Osteocyte (in vitro differentiated cells): ENCODE data around the gene TEX19. TPM values are rescaled to one million over a fixed set of nuclear protein-coding genes. Genes with fewer than 3 reads are reported as not detected.

ENCODE experiments used
- DNase-seq: peaks from one replicate; pipeline ENCODE4 v3.0.0; 2021; ENCODE audit warnings: mixed read lengths; ENCODE audit not compliant: unreplicated experiment; ENCODE audit errors: extremely low spot score
- H3K27ac Mint-ChIP-seq: one replicate; pipeline ENCODE4 v1.8.0; 2021; ENCODE audit warnings: mild to moderate bottlenecking, mixed read lengths; ENCODE audit not compliant: unreplicated experiment
- H3K27me3 Mint-ChIP-seq: one replicate; pipeline ENCODE4 v1.8.0; 2021; ENCODE audit warnings: mixed read lengths; ENCODE audit not compliant: unreplicated experiment
- H3K36me3 Mint-ChIP-seq: one replicate; pipeline ENCODE4 v1.8.0; 2021; ENCODE audit warnings: mixed read lengths; ENCODE audit not compliant: unreplicated experiment
- H3K4me1 Mint-ChIP-seq: one replicate; pipeline ENCODE4 v1.8.0; 2021; ENCODE audit warnings: mixed read lengths; ENCODE audit not compliant: unreplicated experiment
- H3K4me3 Mint-ChIP-seq: one replicate; pipeline ENCODE4 v1.8.0; 2021; ENCODE audit warnings: mild to moderate bottlenecking, moderate library complexity, mixed read lengths; ENCODE audit not compliant: unreplicated experiment
- H3K9me3 Mint-ChIP-seq: one replicate; pipeline ENCODE4 v1.8.0; 2021; ENCODE audit warnings: mixed read lengths; ENCODE audit not compliant: unreplicated experiment
- CTCF ChIP-seq: fragments of 200-600 bp; sonication (generic); IDR thresholded peaks from 2 replicates; pipeline ENCODE4 v1.5.0; 2021; ENCODE audit warnings: antibody characterized with exemption, mild to moderate bottlenecking, moderate library complexity
- total RNA-seq: library from RNA; stranded (reverse); gene quantifications from 2 replicates; pipeline ENCODE4 v1.2.1, GENCODE V29; 2021

TEX19 gene
- total RNA-seq, 1 donor from 2014 or later, result not detected

- Mint-ChIP-seq H3K27me3 (peaks cover 5% of the 10 kb centered on the region), H3K36me3 (peaks cover 8% of the 10 kb centered on the region), H3K9me3 (no peaks in the 10 kb centered on the region), H3K27ac (no peak overlapping the region), H3K4me1 (peaks cover 15% of the 10 kb centered on the region), H3K4me3 (no peak overlapping the region)
- TF ChIP-seq CTCF, result no peak
- DNase-seq, result peak; percentile 82
Observed at GRCh38 chr17:82392209-82392920, 33.3 kb downstream of the TEX19 start.

GRCh38 chr17:82392941-82393340, 33.9 kb downstream of the TEX19 start:
- TF ChIP-seq CTCF, result no peak
- Mint-ChIP-seq H3K27ac (no peak overlapping the region), H3K4me1 (peaks cover 18% of the 10 kb centered on the region), H3K27me3 (no peaks in the 10 kb centered on the region), H3K9me3 (no peaks in the 10 kb centered on the region), H3K36me3 (peaks cover 8% of the 10 kb centered on the region), H3K4me3 (no peak overlapping the region)
- DNase-seq, result no peak

- no peaks in the 10 kb centered on the region for H3K9me3 Mint-ChIP-seq
- TF ChIP-seq CTCF, result no peak
- no peaks in the 10 kb centered on the region for H3K27me3 Mint-ChIP-seq
- no peak overlapping the region for H3K27ac Mint-ChIP-seq
- no peak overlapping the region for H3K4me3 Mint-ChIP-seq
- peaks cover 8% of the 10 kb centered on the region for H3K36me3 Mint-ChIP-seq
- peaks cover 30% of the 10 kb centered on the region for H3K4me1 Mint-ChIP-seq
- no peak for DNase-seq
Observed at GRCh38 chr17:82394278-82394677, 35.2 kb downstream of the TEX19 start.

- peak; percentile 84 for DNase-seq
- H3K9me3 Mint-ChIP-seq, result no peaks in the 10 kb centered on the region
- H3K4me1 Mint-ChIP-seq, result peaks cover 42% of the 10 kb centered on the region
- TF ChIP-seq CTCF, result no peak
- peaks cover 12% of the 10 kb centered on the region for H3K36me3 Mint-ChIP-seq
- H3K4me3 Mint-ChIP-seq, result peak overlapping the region; percentile 55
- H3K27me3 Mint-ChIP-seq, result no peaks in the 10 kb centered on the region
- H3K27ac Mint-ChIP-seq, result peak overlapping the region; percentile 52
Observed at GRCh38 chr17:82396601-82397435, 37.8 kb downstream of the TEX19 start.
